Measurements from ENCODE around the gene SZRD1.

Gene SZRD1

DNA sequence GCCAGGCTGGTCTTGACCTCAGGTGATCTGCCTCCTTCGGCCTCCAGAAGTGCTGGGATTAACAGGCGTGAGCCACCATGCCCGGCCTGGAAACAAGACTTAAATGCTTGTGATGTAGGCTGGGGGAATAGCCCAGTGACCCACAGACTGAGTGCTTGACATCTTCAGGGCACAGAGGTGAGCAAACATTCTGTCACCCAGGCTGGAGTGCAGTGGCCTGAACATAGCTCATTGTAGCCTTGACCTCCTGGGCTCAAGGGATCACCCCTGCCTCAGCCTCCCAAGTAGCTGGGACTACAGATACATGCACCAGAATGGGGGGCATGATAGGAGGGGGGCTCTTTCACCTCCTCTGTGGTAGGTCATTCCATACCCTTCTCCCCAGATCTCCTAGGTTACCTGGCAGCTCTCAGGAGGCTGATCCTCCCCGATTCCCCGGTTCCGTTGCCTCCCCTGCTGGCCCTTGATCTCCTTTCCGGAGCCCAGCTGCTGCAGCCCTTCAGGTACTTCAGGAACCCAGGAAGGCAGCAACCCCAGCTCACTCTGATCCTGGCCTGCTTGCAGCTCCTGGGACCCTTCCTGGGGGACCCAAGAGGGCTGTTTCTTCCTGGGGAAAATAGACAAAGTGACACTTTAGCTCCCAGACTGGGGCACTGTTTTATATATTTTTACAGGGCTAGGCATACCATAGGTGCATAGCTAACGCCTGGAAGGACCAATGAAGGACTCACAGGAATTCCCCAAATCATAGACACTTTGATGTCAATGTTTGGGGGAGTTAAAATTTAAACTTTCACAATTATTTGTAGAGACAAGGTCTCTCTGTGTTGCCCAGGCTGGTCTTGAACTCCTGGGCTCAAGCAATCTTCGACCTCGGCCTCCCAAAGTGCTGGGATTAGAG is 58.3 kb downstream of the SZRD1 start:
- in situ Hi-C loops (cut with HindIII; ENCODE audit: low pct_ligation_motif_present, low pct_unique_long_range_greater_than_20kb, low sequenced_read_pairs) = no loop called here
- DNase-seq = no peak

DNA sequence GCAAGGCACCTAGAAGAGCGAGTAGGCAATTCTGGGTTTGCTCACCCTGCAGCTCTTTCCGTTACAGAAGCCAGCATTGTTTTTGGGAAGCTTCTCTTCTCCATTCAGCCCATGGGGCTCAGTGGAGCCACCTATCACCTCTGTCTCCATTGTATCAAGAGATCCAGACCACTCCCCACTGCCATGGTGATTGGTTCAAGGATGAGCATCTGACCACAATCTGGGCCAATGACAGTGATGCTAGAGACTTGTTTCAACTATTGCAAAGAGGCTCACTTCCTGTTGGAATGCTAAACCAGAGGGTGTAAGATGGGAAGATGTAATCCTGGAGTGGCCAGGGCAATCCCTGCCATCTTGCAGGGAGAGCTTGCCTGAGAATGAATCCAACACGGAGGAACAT is 63.6 kb downstream of the SZRD1 start:
- in situ Hi-C loops (cut with HindIII; ENCODE audit: low pct_ligation_motif_present, low pct_unique_long_range_greater_than_20kb, low sequenced_read_pairs) = no loop called here
- peak; percentile 56 for DNase-seq

- DNase-seq = no peak
- in situ Hi-C loops (cut with HindIII; ENCODE audit: low pct_ligation_motif_present, low pct_unique_long_range_greater_than_20kb, low sequenced_read_pairs) = no loop called here
Measured at GRCh38 chr1:16433030-16433429, 66.0 kb downstream of the SZRD1 start.

- no peak for DNase-seq
Measured at GRCh38 chr1:16434007-16434406, 67.0 kb downstream of the SZRD1 start.

DNA sequence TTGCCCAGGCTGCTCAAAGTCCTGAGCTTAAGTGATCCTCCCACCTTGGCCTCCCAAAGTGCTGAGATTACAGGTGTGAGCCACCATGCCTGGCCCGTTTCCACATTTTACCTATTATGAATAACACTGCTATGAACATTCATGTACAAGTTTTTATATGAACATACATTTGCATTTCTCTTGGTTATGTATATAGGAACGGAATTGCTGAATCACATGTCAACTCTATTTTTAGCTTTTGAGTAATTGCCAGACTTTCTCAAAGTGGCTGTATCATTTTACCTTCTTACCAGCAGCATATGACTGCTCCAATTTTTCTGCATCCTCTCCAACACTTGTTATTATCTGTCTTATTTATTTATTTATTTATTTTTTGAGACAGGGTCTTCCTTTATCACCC is 67.5 kb downstream of the SZRD1 start:
- DNase-seq = no peak
- in situ Hi-C loops (cut with HindIII; ENCODE audit: low pct_ligation_motif_present, low pct_unique_long_range_greater_than_20kb, low sequenced_read_pairs) = no loop called here

More at GRCh38 chr1:16434007-16434406, 67.0 kb downstream of the SZRD1 start:
- in situ Hi-C loops (cut with HindIII; ENCODE audit: low pct_ligation_motif_present, low pct_unique_long_range_greater_than_20kb, low sequenced_read_pairs) = no loop called here

- no peak for DNase-seq
- in situ Hi-C loops (cut with HindIII; ENCODE audit: low pct_ligation_motif_present, low pct_unique_long_range_greater_than_20kb, low sequenced_read_pairs) = no loop called here
Measured at GRCh38 chr1:16436946-16437474, 70.0 kb downstream of the SZRD1 start, which contains the start of gene SPATA21. TSS of gene SPATA21 (minus strand) at chr1:16437424. CDS start at chr1:16431371, 6,053 bp downstream.

DNA sequence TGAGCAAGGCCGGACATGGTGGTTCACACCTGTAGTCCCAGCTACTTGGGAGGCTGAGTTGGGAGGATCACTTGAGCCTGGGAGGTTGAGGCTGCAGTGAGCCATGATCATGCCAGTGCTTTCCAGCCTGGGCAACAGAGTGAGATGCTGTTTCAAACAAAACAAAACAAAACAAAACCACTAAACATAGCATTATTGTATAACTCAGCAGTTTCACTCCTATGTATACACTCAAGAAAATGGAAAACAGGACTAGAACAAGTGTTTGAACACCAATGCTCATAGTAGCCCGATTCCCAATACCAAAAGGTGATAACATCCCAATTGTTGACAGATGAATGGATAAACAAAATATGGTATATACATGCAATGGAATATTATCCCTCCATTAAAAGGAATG is 71.5 kb downstream of the SZRD1 start:
- DNase-seq = no peak
- in situ Hi-C loops (cut with HindIII; ENCODE audit: low pct_ligation_motif_present, low pct_unique_long_range_greater_than_20kb, low sequenced_read_pairs) = no loop called here

DNA sequence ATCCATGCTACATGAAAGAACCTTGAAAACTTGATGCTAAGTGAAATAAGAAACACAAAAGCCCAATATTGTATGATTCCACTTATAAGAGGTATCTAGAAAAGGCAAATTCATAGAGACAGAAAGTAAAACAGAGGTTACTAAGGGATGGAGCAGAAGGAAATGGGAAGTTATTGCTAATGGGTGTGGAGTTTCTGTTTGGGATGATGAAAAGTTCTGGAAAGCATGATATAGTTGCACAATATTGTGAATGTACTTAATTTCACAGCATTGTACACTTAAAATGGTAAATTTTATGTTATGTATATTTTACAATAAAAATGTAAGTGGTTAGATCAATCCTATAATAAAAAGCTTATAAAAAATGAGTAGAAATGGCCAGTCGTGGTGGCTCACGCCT is 71.9 kb downstream of the SZRD1 start:
- DNase-seq = no peak
- in situ Hi-C loops (cut with HindIII; ENCODE audit: low pct_ligation_motif_present, low pct_unique_long_range_greater_than_20kb, low sequenced_read_pairs) = no loop called here

GRCh38 chr1:16440131-16440469 is 73.1 kb downstream of the SZRD1 start:
- in situ Hi-C loops (cut with HindIII; ENCODE audit: low pct_ligation_motif_present, low pct_unique_long_range_greater_than_20kb, low sequenced_read_pairs) = no loop called here
- peak; percentile 2 for DNase-seq

DNA sequence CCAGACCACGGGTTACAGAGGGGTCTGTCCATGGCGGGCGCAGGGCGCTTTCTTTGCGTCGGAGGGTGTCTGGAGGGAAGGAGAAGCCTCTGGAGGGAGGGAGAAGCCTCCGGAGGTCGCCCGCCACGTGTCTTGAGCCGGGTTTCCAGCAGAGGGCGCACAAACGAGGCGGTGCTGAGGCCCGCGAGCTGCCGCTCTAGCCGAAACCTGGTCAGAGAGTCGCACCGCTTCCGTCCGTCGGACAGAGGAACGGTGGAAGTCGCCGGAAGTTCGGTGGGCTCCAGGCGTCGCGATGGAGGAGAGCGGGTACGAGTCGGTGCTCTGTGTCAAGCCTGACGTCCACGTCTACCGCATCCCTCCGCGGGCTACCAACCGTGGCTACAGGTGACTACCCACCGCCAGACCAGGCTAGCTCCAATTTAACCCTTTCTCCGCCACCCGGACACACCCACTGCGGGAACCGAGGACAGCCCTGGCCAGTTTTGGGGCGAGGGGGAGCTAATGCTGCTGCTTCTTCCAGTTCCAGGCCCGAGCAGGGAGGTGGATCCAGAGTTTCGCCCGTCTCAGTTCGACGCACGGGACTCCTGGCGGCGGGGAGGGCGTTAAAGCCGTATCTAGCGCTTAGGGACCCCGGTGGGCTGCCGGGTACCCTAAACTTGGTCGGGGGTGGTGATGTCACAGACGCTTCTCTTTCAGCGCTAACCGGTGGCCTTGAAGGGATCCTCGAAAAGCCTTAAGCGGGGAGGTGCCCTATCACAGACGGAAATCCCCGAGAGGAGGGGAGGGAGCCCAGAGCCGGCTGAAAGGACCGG is 73.6 kb downstream of the SZRD1 start, which contains the start of gene NECAP2:
Gene NECAP2, plus strand, starts transcription at position 255 of the 812 bp plus-strand sequence. Its CDS starts 38 bp downstream, at position 293.
- DNase-seq = peak; percentile 88
- in situ Hi-C loops (cut with HindIII; ENCODE audit: low pct_ligation_motif_present, low pct_unique_long_range_greater_than_20kb, low sequenced_read_pairs) = no loop called here

DNA sequence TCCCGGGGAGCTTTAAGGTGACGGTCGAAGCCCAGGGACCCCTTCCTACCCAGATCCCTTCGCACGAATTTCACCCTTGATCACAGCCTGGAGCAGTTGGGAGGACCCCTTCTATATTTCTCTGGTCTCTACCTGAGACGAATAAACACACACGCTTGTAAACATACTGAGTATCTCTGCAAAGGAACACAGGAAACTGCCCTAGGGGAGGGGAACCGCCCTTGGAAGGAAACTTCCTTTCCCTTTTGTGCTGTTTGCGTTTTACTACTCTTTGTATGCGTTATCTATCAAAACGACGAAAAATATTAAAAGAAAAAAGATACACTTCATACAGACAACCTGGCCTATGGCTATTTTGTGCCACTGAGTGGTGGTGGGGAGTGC is 74.2 kb downstream of the SZRD1 start:
- peak; percentile 19 for DNase-seq
- in situ Hi-C loops (cut with HindIII; ENCODE audit: low pct_ligation_motif_present, low pct_unique_long_range_greater_than_20kb, low sequenced_read_pairs) = no loop called here

DNA sequence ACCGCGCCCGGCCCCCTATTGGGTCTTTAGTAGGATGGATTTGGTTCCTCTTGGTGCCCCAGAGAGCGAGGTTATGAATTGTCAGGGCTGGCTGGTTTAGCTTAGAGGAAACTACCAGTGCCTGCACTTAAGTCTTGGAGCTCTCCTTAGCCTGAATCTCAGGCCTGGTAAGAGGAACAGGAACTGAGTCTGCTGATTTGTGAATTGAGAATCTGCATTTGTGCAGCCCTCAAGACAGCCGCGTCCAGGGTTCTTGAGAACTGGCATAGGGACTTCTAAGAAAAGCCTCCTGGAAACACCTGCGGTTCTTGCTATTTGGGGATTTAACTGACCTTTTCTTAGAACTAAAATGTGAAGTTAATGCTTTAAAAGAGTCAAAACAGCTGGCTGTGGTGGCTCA is 75.2 kb downstream of the SZRD1 start:
- in situ Hi-C loops (cut with HindIII; ENCODE audit: low pct_ligation_motif_present, low pct_unique_long_range_greater_than_20kb, low sequenced_read_pairs) = no loop called here
- no peak for DNase-seq

DNA sequence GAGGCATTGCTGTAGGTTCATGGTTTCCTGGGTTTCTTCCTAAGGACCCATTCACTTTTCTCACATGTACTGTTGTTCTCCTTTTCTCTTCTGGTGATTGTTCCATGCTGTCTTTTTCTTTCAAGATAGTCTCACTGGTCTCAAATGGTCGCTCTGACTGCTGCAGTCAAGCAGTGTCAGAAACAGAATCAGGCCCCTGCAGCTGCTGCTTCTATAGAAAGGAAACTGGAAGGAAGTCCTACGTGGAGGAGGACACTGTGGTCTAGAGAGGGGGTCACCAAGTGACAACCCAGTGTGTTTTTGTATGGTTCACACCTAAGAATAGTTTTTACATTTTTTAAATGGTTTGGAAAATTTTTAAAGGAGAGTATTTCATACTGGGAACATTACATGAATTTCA is 75.9 kb downstream of the SZRD1 start:
- DNase-seq = no peak
- in situ Hi-C loops (cut with HindIII; ENCODE audit: low pct_ligation_motif_present, low pct_unique_long_range_greater_than_20kb, low sequenced_read_pairs) = no loop called here

DNA sequence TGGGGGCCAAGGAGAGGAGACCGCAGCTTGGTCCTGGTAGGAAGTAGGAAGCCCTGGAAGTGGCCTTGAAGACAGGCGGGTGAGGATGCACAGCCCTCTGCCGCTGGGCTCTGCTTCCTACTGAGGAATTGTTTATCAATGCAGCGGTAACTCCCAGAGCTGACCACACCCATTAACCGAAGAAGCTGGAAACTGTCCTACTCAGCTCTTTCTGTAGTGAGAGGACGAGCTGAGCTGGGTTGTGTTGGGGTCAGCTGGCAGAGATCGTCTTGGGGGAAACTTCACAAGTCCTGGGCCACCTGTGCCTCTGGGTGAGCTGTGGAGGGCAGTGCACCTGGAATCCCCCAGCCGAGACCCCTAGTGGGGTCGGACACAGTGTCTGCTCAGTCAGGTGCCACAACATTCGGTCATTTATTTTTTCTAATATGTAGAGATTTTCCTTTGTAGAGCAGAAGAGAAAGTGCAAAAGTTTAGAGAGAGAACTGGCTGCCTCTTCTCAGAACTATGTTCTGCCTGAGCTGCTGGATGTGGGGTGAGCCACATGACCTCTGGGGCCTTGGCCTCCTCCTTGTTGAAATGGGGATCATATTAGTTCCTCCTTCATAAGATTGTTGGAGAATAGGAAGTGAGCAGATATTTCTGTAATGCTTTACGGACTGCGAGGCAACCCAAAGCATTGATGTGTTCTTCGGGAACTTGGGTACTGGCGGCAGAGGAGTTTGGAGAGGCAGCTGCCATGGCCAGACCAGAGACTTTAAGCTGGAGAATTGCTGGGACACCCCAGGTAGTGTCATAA is 77.1 kb downstream of the SZRD1 start:
- DNase-seq = no peak
- in situ Hi-C loops (cut with HindIII; ENCODE audit: low pct_ligation_motif_present, low pct_unique_long_range_greater_than_20kb, low sequenced_read_pairs) = no loop called here

DNA sequence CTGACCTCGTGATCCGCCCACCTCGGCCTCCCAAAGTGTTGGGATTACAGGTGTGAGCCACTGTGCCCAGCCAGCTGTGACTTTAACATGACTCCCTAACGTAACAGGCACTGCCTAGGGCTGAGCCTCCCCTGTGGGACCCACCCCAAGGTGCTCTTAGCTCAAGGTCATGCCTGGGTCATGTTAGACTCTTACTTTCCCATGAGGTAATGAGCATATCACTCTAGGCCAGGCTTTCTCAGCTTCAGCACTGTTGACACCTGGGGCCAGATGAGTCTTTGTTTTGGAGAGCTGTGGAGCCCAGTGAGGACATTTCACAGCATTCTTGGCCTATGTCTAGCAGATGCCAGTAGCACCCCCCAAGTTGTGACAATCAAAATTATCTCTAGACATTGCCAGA is 78.0 kb downstream of the SZRD1 start:
- DNase-seq = no peak
- in situ Hi-C loops (cut with HindIII; ENCODE audit: low pct_ligation_motif_present, low pct_unique_long_range_greater_than_20kb, low sequenced_read_pairs) = no loop called here

GRCh38 chr1:16446116-16446515 is 79.1 kb downstream of the SZRD1 start:
- in situ Hi-C loops (cut with HindIII; ENCODE audit: low pct_ligation_motif_present, low pct_unique_long_range_greater_than_20kb, low sequenced_read_pairs) = no loop called here
- DNase-seq = no peak

- DNase-seq = no peak
- in situ Hi-C loops (cut with HindIII; ENCODE audit: low pct_ligation_motif_present, low pct_unique_long_range_greater_than_20kb, low sequenced_read_pairs) = no loop called here
Measured at GRCh38 chr1:16447641-16448040, 80.6 kb downstream of the SZRD1 start.
